SU-DHL-6 (cell line): ENCODE results near the gene ACOX3.
"Not testable (repeated sequence)": the region's sequence is repeated elsewhere in the genome, so short reads cannot be mapped to it uniquely, and the experiment has no call there.

Experiments used
- H2AFZ ChIP-seq: fragments of 200-600 bp; sonication (generic); 2 replicates; pipeline ENCODE4 v1.6.1; 2014; ENCODE audit warnings: low read depth, mild to moderate bottlenecking, moderate library complexity, mixed read lengths, antibody characterized with exemption, low read length; ENCODE audit not compliant: severe bottlenecking
- H3F3A ChIP-seq: fragments of 200-600 bp; shearing (Covaris generic); 2 replicates; pipeline ENCODE4 v1.6.0; 2016; ENCODE audit warnings: antibody characterized with exemption, mild to moderate bottlenecking; ENCODE audit not compliant: insufficient read depth
- H3K27ac ChIP-seq: fragments of 200-600 bp; sonication (generic); 2 replicates; pipeline ENCODE4 v1.5.1; 2016; ENCODE audit warnings: low read depth, mild to moderate bottlenecking, low read length, moderate library complexity, mixed read lengths
- H3K27me3 ChIP-seq: fragments of 200-600 bp; sonication (generic), shearing (Covaris generic); 2 replicates; pipeline ENCODE4 v1.6.0; 2014; ENCODE audit warnings: mild to moderate bottlenecking, low read length
- H3K36me3 ChIP-seq: fragments of 200-600 bp; sonication (generic); 2 replicates; pipeline ENCODE4 v1.6.1; 2014; ENCODE audit warnings: mild to moderate bottlenecking, low read length, mixed read lengths
- H3K4me2 ChIP-seq: fragments of 300-600, 200-600 bp; shearing (Covaris generic), sonication (generic); 2 replicates; pipeline ENCODE4 v1.6.0; 2014; ENCODE audit warnings: low read length, low read depth, mild to moderate bottlenecking; ENCODE audit not compliant: poor library complexity, severe bottlenecking
- H3K4me3 ChIP-seq: fragments of 200-600 bp; sonication (generic); 2 replicates; pipeline ENCODE4 v1.5.1; 2014; ENCODE audit warnings: antibody characterized with exemption, low read length, mild to moderate bottlenecking, mixed read lengths; ENCODE audit not compliant: insufficient read depth, poor library complexity, severe bottlenecking
- H3K79me2 ChIP-seq: fragments of 200-600 bp; sonication (generic); 2 replicates; pipeline ENCODE4 v1.6.1; 2014; ENCODE audit warnings: mild to moderate bottlenecking, low read length, moderate library complexity; ENCODE audit not compliant: insufficient read depth
- H3K9ac ChIP-seq: fragments of 200-600 bp; sonication (generic); 2 replicates; pipeline ENCODE4 v1.7.0; 2014; ENCODE audit warnings: mild to moderate bottlenecking, low read length
- H3K9me2 ChIP-seq: fragments of 200-600 bp; sonication (generic); replicated peaks from 2 replicates; pipeline ENCODE4 v1.6.1; 2014; ENCODE audit warnings: low read length; ENCODE audit not compliant: insufficient read depth
- H3K9me3 ChIP-seq: fragments of 200-600 bp; sonication (generic); 2 replicates; pipeline ENCODE4 v1.6.1; 2014; ENCODE audit warnings: low read length, mixed read lengths; ENCODE audit not compliant: insufficient read depth
- H4K20me1 ChIP-seq: fragments of 200-600 bp; sonication (generic); 2 replicates; pipeline ENCODE4 v1.6.1; 2014; ENCODE audit warnings: low read depth, mild to moderate bottlenecking, antibody characterized with exemption, low read length, moderate library complexity, mixed read lengths
- CTCF ChIP-seq: fragments of 200-600 bp; sonication (generic); IDR thresholded peaks from one replicate; pipeline ENCODE4 v1.5.1; 2017; ENCODE audit warnings: antibody characterized with exemption, mild to moderate bottlenecking, low read length, moderate library complexity; ENCODE audit not compliant: insufficient read depth, poor library complexity, severe bottlenecking
- EZH2phosphoT487 ChIP-seq: fragments of 200-600 bp; sonication (generic), shearing (Covaris generic); conservative IDR thresholded peaks from 2 replicates; pipeline ENCODE4 v1.6.1; 2018; ENCODE audit warnings: mild to moderate bottlenecking, antibody characterized with exemption, low read length, moderate library complexity, mixed read lengths

Gene ACOX3

GRCh38 chr4:8440492-8441311 is at the start of gene ACOX3, which contains the start of gene TRMT44:
TSS of gene ACOX3 (minus strand) at chr4:8440723. CDS start at chr4:8416521, 24,202 bp downstream.
TSS of gene TRMT44 (plus strand) at chr4:8440777. CDS start at chr4:8440823, 46 bp downstream.
- Histone ChIP-seq H3K9ac (peak within 1 kb of the TSS; percentile 94), H3K27me3 (no peaks in the 10 kb centered on the region), H3F3A (peaks cover 5% of the 10 kb centered on the region; the same call in 1 of the 2 replicates), H3K9me3 (no peaks in the 10 kb centered on the region), H3K4me3 (peak within 1 kb of the TSS; percentile 96), H2AFZ (peak within 1 kb of the TSS; percentile 93), H4K20me1 (no peaks in the 10 kb centered on the region), H3K27ac (peak within 1 kb of the TSS; percentile 80), H3K9me2 (no peaks in the 10 kb centered on the region), H3K36me3 (no peaks in the 10 kb centered on the region), H3K4me2 (peak within 1 kb of the TSS; percentile 95), H3K79me2 (peaks cover 93% of the 10 kb centered on the region)
- TF ChIP-seq CTCF (no peak), EZH2phosphoT487 (no peak)

GRCh38 chr4:8488791-8489369 is 48.4 kb upstream of the ACOX3 start:
- Histone ChIP-seq H3K36me3 (no peaks in the 10 kb centered on the region), H3K9ac (no peak overlapping the region), H2AFZ (no peak overlapping the region), H3K9me3 (no peaks in the 10 kb centered on the region), H3K27ac (no peak overlapping the region), H3K79me2 (no peaks in the 10 kb centered on the region), H3K27me3 (no peaks in the 10 kb centered on the region), H3K4me3 (no peak overlapping the region), H3F3A (no peaks in the 10 kb centered on the region), H3K9me2 (no peaks in the 10 kb centered on the region), H4K20me1 (no peaks in the 10 kb centered on the region), H3K4me2 (no peak overlapping the region)
- TF ChIP-seq EZH2phosphoT487 (no peak), CTCF (no peak)

- not testable (repeated sequence) for H3K9me2 ChIP-seq, H3K27me3 ChIP-seq, H3K4me2 ChIP-seq, H3K4me3 ChIP-seq, H3K27ac ChIP-seq, H3K79me2 ChIP-seq, H2AFZ ChIP-seq, H3K36me3 ChIP-seq, H3F3A ChIP-seq, H3K9me3 ChIP-seq, H4K20me1 ChIP-seq, H3K9ac ChIP-seq
Observed at GRCh38 chr4:8486643-8487042, 46.1 kb upstream of the ACOX3 start.

GRCh38 chr4:8480221-8480620 is 39.7 kb upstream of the ACOX3 start:
- Histone ChIP-seq H3K4me2 (no peak overlapping the region), H3K9me2 (no peaks in the 10 kb centered on the region), H3K9me3 (no peaks in the 10 kb centered on the region), H3K9ac (no peak overlapping the region), H4K20me1 (no peaks in the 10 kb centered on the region), H3K79me2 (no peaks in the 10 kb centered on the region), H3K36me3 (no peaks in the 10 kb centered on the region), H3K4me3 (no peak overlapping the region), H2AFZ (no peak overlapping the region), H3F3A (no peaks in the 10 kb centered on the region), H3K27ac (no peak overlapping the region), H3K27me3 (no peaks in the 10 kb centered on the region)
- no peak for TF ChIP-seq EZH2phosphoT487
- TF ChIP-seq CTCF = no peak
